HepG2 (cell line): Measurements from ENCODE around the gene AMZ2. TPM values are rescaled to one million over a fixed set of nuclear protein-coding genes. Genes with fewer than 3 reads are reported as not detected.

Experiments used
- CTCF ChIP-seq: sonication (generic); formaldehyde crosslinking; IDR thresholded peaks from 2 replicates; pipeline ENCODE4 v1.5.0; 2020; ENCODE audit warnings: mild to moderate bottlenecking, missing genetic modification reagents, moderate library complexity
- SMC3 ChIP-seq: IDR thresholded peaks from 2 replicates; pipeline ENCODE4 v1.6.1; 2011; ENCODE audit warnings: low read length, improper control_type of control experiment
- SP4 ChIP-seq: sonication (generic); formaldehyde crosslinking; IDR thresholded peaks from 2 replicates; pipeline ENCODE4 v1.8.1; 2023; ENCODE audit warnings: mild to moderate bottlenecking, missing genetic modification reagents
- ZFP90 ChIP-seq: sonication (generic); formaldehyde crosslinking; IDR thresholded peaks from 2 replicates; pipeline ENCODE4 v1.8.0; 2022; ENCODE audit warnings: missing genetic modification reagents, mild to moderate bottlenecking, inconsistent platforms, borderline replicate concordance
- ZMYM4 ChIP-seq: sonication (generic); formaldehyde crosslinking; IDR thresholded peaks from 2 replicates; pipeline ENCODE4 v1.8.1; 2023; ENCODE audit warnings: mild to moderate bottlenecking, missing genetic modification reagents
- ZNF800 ChIP-seq: sonication (generic); formaldehyde crosslinking; IDR thresholded peaks from 2 replicates; pipeline ENCODE4 v1.4.0; 2020; ENCODE audit warnings: missing genetic modification reagents
- polyA plus RNA-seq, 8 experiments: library from polyadenylated mRNA; depleted of rRNA in 3 of 8; stranded (reverse) in 7 of 8; unstranded in 1 of 8; fragments of >200 nt; fragmentation: Illumina TruSeq in 4 of 8; extraction: Trizol in 4 of 8; gene quantifications; 2 replicates each; pipeline versions ENCODE4 v1.2.1 to v1.2.3, GENCODE V29; 2011 to 2016; ENCODE audit warnings: low read depth in 4 of 8, missing spikeins in 1 of 8, mixed read lengths in 1 of 8; ENCODE audit not compliant: insufficient read depth in 1 of 8
- total RNA-seq, 5 experiments: library from RNA; depleted of rRNA; stranded (reverse); fragments of >200 nt; fragmentation: Illumina TruSeq; extraction: Trizol; gene quantifications; 2 replicates each; pipeline ENCODE4 v1.2.3, GENCODE V29; 2016; ENCODE audit warnings: low read depth in 1 of 5
- TF ChIP-seq, protein P1 (sequence below): sonication (generic); formaldehyde crosslinking; IDR thresholded peaks from 2 replicates; pipeline ENCODE4 v1.5.1; 2020; ENCODE audit warnings: missing genetic modification reagents, mild to moderate bottlenecking, borderline replicate concordance
- TF ChIP-seq, protein P2 (sequence below), 2 experiments: sonication (generic) in 1 of 2; formaldehyde crosslinking in 1 of 2; IDR thresholded peaks; 2 replicates each; pipeline versions ENCODE4 v1.4.0 to v1.6.1; 2018 to 2020; ENCODE audit warnings: missing genetic modification reagents in 2 of 2, borderline replicate concordance in 1 of 2, low read depth in 1 of 2, mild to moderate bottlenecking in 1 of 2, missing biosample characterization in 1 of 2
- TF ChIP-seq, protein P3 (sequence below): IDR thresholded peaks from 2 replicates; pipeline ENCODE4 v1.6.1; 2016; ENCODE audit warnings: mild to moderate bottlenecking
- TF ChIP-seq, protein P4 (sequence below): sonication (generic); IDR thresholded peaks from 2 replicates; pipeline ENCODE4 v1.6.1; 2016; ENCODE audit warnings: low read depth, borderline replicate concordance

AMZ2 gene
- total and polyA plus RNA-seq, 2 of the 13 experiments (the other 11 are each of a cell fraction or from before 2014, with no cell fraction given): 86.9 to 90.2 TPM

GRCh38 chr17:68263101-68263681 lies 15.3 kb downstream of the AMZ2 start (continued):
- TF ChIP-seq, protein P1, sequence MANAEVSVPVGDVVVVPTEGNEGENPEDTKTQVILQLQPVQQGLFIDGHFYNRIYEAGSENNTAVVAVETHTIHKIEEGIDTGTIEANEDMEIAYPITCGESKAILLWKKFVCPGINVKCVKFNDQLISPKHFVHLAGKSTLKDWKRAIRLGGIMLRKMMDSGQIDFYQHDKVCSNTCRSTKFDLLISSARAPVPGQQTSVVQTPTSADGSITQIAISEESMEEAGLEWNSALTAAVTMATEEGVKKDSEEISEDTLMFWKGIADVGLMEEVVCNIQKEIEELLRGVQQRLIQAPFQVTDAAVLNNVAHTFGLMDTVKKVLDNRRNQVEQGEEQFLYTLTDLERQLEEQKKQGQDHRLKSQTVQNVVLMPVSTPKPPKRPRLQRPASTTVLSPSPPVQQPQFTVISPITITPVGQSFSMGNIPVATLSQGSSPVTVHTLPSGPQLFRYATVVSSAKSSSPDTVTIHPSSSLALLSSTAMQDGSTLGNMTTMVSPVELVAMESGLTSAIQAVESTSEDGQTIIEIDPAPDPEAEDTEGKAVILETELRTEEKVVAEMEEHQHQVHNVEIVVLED (CRISPR knock-in tag): peak; percentile 30; the same call in 1 of the 2 replicates
- TF ChIP-seq SMC3 (peak; percentile 87), ZNF800 (CRISPR knock-in tag) (peak; percentile 63; the same call in 1 of the 2 replicates), ZFP90 (CRISPR knock-in tag) (0 out of 2 replicates have a peak, but pooled peaks have one; percentile 49), SP4 (CRISPR knock-in tag) (0 out of 2 replicates have a peak, but pooled peaks have one; percentile 22), ZMYM4 (CRISPR knock-in tag) (0 out of 2 replicates have a peak, but pooled peaks have one; percentile 28), CTCF (CRISPR knock-in tag) (peak; percentile 68)
- TF ChIP-seq, protein P2, sequence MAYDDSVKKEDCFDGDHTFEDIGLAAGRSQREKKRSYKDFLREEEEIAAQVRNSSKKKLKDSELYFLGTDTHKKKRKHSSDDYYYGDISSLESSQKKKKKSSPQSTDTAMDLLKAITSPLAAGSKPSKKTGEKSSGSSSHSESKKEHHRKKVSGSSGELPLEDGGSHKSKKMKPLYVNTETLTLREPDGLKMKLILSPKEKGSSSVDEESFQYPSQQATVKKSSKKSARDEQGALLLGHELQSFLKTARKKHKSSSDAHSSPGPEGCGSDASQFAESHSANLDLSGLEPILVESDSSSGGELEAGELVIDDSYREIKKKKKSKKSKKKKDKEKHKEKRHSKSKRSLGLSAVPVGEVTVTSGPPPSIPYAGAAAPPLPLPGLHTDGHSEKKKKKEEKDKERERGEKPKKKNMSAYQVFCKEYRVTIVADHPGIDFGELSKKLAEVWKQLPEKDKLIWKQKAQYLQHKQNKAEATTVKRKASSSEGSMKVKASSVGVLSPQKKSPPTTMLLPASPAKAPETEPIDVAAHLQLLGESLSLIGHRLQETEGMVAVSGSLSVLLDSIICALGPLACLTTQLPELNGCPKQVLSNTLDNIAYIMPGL (CRISPR knock-in tag; IDR thresholded peaks at IDR 0.05; ENCODE audit: borderline replicate concordance in 1 of 2, low read depth in 1 of 2): peak in 1 of 2 experiments; percentile 24; a peak in 1 of 4 replicates
- TF ChIP-seq, protein P3, sequence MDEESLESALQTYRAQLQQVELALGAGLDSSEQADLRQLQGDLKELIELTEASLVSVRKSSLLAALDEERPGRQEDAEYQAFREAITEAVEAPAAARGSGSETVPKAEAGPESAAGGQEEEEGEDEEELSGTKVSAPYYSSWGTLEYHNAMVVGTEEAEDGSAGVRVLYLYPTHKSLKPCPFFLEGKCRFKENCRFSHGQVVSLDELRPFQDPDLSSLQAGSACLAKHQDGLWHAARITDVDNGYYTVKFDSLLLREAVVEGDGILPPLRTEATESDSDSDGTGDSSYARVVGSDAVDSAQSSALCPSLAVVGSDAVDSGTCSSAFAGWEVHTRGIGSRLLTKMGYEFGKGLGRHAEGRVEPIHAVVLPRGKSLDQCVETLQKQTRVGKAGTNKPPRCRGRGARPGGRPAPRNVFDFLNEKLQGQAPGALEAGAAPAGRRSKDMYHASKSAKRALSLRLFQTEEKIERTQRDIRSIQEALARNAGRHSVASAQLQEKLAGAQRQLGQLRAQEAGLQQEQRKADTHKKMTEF (CRISPR knock-in tag): 0 out of 2 replicates have a peak, but pooled peaks have one; percentile 19
- TF ChIP-seq, protein P4, sequence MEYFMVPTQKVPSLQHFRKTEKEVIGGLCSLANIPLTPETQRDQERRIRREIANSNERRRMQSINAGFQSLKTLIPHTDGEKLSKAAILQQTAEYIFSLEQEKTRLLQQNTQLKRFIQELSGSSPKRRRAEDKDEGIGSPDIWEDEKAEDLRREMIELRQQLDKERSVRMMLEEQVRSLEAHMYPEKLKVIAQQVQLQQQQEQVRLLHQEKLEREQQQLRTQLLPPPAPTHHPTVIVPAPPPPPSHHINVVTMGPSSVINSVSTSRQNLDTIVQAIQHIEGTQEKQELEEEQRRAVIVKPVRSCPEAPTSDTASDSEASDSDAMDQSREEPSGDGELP: peak; percentile 81
